Fibroblast of peridontal ligament (primary cell): ENCODE results near the gene DNAJC15.
A peak's percentile ranks its signal among the peaks of the same experiment; 100 is the strongest.

ENCODE experiments used
- DNase-seq: peaks from one replicate; pipeline ENCODE4 v3.0.0-alpha.2; 2010; ENCODE audit errors: extremely low read depth

DNAJC15 gene

DNA sequence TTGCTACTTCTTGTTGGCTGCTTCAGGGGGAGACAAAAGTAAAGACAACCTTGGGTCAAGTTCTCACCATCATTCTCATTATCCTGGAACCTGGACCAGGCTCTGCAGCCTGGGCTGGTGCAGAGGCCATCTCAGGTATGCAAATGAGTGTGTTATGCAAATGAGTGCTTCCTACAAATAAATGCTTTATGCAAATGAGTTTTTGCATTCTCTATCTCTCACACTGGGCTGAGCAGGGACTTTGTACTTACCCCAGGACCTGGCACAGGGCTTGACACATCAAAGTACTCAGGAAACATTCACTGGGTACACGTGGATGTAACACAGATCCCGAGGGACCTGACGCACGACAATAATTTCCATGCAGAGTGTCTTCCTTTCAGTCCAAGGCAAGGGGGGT, 103.0 kb downstream of the DNAJC15 start:
- no peak for DNase-seq

DNA sequence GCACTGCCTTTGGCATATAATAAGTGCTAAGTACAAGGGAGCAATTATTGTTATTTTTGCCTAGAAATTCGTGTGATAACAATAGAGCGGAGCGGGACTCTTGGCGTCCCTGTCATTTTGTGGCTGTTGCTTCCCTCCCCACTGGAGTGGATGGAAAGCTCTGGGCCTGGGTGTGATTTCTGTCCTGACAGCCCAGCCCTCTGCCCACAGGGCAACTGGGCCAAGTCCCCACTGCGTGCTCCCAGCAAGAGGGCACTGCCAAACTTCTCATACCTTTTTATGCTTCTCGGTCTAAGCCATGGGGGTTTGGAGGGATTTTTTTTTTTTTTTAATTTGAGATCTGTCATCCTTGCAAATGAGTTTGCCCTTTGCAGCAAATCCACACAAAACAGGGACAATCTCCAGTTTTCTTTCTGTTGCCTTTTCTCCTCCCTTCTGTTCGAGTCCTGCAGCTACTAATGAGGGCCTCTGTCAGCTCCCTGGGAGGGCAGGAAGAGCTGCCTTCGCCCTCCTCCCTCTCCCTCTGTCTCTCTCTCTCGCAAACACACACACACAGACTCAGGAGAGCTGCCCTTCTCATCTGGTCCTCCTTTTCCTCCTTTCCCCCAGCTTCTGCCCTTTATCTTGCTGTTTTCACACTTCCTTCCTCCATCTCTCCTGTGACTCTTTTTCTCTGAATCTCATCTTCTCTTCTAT, 103.9 kb downstream of the DNAJC15 start:
- DNase-seq, result peak; percentile 29

DNA sequence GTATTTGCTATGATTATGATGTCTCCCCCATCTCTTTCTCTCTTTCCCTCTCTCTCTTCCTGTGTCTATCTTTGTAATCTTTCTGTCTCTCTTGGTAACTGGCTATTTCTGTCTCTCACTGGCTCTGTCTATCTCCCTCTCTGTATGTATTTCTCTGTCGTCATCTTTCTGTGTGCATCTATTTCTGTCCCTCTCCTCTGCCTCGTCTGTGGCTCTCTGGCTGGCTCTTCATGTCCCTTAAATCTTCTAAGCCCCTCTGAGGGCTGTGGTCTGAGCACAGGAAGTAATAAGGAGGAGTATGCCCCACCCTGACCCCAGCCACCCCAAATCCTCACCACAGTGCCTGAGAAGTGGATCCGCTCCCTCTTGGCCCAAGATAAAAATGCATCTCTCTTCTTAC, 104.4 kb downstream of the DNAJC15 start:
- DNase-seq, result peak; percentile 31

DNA sequence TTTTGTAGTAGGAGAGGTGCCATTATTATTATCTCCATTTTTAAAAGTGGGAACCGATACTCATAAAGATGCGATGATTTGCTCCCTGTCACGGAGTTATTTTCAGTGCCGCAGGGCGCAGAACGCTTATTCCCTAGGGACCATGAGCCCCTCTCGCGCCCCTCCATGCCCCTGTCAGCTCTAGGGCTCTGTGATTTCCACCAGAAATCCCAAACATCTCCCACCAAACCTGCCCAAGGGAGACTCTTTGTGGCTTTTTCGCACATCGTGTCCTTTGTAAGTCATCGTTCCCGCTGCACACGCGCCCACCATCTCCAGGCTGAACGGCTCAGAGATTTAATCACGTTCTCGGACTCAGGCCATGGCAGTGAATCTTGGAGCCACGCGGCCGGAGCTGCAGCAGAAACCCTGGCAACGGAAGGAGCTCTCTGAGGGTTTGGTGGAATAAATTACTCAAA, 105.1 kb downstream of the DNAJC15 start:
- no peak for DNase-seq

DNA sequence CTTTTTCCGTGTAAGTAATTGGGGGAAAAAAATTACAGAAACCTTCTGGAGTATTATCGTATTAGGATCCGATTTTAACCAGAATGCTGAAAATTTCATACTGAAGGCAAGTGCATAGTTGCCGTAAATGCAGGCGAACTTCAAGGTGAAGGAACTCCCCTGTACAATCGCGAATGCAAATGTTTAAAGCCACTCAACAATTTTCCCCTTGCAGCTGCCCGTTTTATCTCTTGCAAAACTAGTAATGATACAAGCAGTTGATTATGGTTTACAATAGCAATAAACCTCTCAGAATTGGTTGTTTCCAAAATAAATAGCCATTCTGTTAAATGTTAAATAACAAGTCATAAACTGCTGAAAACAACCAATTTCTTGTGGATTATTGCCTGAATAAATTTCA, 105.7 kb downstream of the DNAJC15 start:
- DNase-seq, result no peak

DNA sequence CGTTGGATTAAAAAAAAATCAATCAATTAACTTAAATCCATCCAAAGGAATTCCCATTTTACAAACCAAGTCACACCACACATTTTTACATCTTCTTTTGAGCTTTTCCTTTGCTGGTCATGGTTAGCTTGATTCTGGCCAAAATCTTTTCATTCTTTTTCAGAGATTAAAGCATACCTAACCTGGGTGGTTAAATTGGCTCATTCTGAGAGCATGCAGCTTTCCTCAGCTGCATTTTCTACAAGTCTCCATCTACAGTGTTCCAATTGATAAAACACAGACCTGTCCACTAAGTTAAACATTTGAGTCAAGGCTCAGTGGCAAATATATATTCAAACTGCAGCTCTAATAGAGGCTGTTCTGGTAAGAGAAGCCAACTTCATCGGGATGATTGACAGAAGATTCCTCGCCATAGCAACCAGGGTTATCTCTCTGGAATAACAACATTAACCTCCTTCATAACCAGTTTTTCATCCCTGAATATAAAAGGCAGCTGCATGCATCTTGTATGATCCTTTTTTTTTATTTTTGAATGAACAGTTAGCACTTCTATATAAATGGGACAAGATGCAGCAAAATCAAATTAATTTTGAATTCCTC, 106.2 kb downstream of the DNAJC15 start:
- DNase-seq, result no peak

DNA sequence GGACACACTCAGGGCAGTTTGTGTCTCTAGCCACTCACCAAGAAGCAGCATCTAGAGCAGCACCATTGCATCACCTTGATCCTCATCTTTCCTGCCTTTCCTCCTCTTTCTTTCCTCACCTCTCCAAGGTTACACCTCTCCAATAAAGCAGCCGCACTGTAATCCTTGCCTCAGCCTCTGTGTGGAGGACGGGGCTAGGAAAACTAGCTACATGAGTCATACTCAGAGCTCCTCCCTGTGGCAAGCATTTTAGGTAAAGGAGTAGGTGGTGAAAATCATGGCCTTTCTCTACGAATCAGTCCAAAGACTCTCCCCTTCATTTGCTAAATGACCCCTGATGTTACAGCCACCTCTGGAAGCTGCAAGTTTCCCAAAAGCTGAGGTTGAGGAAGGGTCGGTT, 108.9 kb downstream of the DNAJC15 start:
- peak; percentile 32 for DNase-seq

DNA sequence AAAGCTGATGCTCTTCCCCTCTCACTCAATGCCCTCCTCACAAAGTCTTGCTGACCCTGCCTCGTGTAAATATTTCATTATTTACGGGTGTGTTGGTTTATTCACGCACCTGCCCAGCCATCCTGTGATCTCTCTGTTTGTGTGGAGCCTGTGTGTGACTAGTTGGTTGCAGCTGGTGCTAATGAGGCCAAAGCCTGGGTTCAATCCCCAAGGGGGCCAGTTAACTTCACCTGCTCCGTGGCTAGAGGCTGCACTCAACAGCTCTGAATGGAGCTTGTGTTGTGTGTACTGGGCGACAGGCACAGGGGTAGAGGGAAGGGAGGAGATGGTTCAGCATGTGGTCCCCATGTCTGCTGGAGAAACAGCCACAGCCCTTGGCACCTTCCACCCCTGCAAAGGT, 109.5 kb downstream of the DNAJC15 start:
- no peak for DNase-seq

DNA sequence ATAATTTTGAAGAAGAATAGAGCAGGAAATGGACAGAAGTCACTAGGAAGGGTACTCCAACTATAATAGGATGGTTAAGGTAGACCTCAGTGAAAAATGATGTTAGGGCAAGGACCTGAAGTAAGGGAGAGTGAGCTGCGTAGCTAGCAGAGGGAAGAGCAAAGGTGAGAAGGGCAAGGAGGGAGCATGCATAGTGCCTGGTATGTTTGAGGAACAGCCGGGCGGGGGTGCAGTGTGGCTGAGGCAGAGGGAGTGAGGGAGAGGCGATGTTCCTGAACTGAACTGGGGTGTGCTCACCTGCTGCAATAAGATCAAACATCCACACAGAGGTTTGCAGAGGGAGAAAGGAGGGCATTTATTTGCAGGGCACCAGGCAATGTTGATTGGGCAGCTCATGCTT, 110.4 kb downstream of the DNAJC15 start:
- DNase-seq, result no peak

DNA sequence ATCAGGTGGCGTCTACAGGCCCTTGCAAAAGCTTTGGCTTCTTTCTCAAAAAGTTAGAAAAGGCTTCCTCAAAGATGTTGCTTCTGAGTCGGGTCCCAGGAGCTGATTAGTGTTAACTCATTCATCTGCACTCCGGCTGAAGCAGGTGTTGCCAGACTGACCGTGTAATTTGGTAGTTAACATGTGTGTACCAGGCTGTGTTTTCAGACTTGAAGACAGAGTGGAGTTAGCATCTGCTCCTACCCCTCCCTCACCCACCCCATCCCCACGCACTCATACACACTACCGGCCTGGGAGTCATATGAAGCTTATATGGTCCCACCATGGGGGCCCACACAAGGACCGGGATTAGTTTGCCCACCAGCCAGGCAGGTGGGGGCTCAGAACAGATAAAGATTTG, 111.5 kb downstream of the DNAJC15 start:
- no peak for DNase-seq

DNA sequence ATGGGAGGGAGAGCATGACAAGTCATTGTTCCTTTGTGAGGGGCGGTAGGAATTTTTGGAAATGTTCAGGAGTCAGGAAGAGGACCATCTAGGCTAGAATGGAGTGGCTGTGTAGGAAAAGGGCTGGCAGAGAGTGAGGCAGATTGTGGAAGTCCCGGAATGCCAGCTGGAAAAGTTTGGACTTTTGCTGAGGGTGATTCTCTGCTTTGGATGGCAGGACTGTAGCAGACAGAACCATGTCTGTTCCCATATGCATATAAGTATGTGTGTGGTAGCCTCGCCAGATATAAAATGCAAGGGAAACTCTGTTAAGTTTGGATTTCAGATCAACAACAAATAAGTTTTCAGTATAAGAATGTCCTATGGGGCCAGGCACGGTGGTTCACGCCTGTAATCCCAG, 112.1 kb downstream of the DNAJC15 start:
- DNase-seq, result no peak

DNA sequence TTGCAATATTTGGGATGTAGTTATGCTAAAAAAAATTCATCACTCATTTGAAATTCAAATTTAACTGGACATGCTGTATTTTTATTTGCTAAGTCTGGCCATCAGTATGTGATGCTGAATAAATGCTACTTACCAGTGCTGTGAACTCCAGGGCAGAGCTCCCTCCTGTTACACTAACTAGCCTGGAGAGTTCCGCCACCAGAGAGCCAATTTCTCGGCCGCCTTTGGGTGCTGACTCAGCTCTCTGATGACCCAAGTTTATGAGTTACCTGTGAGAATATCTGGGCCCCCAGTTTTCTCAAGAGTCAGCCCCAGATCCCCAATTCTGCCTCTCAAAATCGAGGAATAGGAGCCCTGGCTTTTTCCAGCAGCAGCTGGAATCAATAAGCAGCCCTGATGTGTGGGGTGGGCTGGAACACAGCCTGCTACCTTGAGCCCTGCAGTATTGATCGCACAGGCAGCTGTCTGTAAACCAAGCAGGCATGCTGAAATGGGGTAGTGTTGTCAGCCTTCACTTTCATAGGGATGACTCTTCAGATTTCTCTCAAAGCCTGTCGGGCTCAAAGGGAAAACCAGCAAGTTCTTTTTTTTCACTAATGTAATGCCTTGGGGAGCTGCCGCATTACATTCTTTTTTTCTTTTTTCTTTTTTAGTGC, 113.7 kb downstream of the DNAJC15 start:
- peak; percentile 65 for DNase-seq

DNA sequence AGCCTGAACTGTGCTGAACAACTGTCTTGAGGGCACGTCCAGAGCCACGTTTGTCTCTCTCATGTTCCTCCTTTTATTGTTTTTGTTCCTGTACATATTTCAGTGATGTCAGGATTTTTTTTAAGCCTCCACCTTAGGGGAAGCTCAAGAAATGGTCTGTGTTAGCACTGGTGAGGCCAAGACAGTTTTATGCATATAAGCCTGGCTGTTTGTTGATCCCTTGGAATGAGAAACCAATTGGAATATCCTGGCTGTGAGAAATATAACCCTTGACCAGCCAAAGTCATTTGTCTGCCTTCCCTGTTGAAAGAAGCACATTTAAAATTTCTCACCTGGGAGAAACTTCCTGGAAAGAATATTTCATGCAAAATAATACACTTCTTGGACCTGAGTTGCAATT, 115.8 kb downstream of the DNAJC15 start:
- no peak for DNase-seq

DNA sequence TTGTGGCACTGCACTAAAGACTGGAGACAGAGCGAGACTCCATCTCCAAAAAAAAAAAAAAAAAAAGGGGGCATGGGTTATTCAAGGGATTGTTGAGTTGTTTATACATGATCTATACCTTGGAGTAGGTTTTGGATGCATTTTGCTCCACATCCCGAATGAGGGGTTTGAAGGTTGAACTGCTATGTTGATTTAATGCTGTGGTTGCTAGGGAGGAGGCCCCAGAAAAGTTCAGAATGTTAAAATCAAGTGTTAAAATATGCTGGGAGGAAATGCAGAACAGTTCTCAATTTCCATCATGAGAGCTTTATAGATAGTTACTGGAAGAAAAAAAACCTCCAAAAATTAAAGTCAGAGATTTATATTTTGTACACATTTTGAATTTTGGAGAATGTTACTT, 116.5 kb downstream of the DNAJC15 start:
- no peak for DNase-seq

DNA sequence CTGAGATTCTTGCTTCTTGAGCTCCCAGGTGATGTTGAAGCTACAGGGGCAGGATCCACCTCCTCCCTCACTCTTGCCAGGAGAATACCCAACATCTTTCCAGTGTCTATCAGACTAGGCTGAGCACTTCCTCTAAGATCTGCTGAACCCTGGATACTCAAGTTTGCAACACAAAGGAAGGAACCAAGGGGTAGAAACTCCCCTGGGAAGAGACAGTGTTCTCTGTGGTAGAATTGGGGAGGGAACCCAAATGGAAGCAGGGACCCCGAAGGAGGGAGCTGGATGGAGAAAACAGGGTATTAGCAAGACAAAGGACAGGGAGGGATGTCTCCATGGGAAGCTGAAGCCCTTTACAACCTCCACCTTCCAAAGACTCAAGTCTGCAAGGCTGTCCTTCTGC, 117.6 kb downstream of the DNAJC15 start:
- DNase-seq, result no peak

DNA sequence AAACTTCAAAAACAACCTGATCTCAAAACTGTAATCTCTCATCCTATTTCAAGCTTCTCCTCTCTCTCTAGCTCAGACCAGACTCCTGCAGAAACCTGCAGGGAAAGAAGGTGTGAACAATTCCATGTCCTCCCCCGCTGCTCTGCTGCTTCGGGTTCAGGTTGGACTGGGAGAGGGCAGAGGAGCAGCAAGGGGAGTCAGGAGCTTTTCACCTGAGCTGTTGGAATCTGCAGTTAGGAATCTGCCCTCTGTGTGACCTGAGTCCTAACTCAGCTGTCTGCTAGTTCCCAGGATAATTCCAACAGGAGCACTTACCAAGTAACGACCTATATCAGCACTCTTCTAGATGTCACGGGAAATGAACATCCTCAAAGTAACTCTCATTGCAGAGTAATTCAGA, 118.3 kb downstream of the DNAJC15 start:
- no peak for DNase-seq

DNA sequence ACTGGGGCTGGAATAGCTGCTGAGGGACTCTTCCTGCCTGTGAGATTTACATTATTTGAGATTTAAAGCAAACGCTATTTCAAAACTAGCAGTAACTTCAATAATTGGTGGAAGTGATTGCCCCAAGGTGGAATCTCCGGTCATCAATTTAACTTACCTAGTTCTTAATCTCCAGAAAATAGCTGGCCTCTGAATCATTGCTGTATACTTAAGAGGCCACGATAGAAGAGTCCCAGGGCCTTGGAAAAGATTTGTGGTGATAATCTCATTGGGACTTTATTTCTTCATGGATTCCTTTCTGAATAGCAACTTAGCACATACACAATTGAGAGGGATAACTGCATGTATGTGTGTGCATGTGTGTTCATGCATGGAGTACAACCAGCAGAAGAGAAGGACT, 120.2 kb downstream of the DNAJC15 start:
- no peak for DNase-seq

DNA sequence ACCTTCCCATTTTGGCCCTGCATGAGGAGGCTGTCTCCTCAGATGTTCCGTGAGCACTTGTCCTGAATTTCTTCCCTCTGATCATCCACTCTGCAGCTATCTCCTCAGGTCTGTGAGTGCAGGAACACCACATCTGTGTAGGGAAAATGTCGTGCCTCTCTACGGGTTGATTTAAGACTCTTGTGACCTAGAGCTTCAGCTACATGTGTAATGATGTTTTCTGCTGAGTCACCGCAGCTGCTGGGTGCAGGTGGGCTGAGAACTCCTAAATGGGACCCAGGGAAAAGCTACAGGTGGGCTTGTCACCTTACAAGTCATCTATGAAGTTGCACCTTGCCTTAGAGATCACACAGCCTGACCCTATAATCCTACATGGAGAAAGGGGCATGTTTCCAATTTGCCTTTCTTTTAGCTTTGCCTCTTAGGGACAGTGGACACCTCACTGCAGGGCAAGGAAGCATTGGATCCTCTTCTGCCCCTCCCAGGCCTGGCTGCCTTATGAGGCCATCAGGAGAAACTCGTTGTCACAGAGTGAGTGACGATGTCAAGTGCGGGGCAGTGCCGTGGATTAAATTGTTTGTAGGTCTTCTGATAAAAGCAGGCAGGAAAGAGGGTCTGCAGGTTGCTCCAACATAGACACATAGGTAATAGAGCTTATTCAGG, 122.3 kb downstream of the DNAJC15 start:
- no peak for DNase-seq

DNA sequence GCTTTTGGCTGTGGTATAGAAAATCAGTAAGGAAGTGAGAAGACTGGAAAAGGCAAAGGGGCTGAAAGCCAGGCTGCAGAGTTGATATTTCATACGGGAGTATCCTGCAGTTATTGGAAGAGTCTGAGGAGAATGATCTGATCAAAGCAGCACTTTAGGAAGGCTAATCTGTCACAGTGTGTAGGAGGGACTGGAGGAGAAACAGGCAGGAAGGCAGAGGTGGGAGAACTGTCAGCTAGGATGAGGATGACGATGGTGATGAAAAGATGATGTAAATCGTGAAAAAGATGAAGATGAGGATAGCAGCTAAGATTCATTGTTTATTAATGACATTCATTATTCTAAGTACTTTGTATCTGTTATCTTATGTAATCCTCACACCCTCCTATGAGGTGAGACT, 123.0 kb downstream of the DNAJC15 start:
- DNase-seq, result no peak

DNA sequence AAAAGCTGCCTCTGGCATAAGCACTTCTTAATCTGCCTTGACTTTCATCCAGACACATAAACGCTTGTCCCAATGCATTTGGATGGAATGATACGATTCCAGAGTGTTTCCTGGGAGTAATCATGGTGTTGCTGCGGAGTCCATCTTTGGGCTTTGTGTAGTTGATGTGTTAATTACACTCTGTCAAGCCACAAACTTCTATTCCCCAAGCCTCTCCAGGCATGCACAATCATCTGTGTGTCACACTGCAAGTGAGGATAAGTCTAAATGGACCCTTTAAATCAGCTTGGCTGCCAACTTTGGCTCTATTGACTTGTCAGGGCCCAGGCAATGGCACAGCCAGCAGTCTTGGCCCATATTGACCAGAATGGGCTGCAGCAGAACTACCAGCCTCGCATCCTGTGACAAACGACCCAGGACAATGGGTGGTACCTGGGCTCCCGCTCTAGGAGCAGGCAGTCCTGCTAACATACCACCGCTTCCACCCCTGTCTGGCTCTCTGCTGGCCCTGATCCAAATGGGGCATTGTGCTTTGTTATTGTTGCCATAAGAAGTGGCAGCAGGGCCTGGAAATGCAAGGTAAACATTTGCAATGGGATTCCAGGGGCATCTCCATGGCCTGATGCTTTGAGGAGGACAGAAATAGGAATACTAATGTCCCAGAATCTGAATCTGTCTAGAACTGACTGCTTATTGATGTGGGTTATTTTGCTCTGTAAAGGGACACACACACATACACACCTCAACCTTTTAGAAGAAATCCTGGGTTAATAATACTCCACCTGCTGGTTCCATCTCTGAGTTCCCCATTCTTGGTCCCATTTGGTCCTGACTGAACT, 127.2 kb downstream of the DNAJC15 start:
- DNase-seq, result no peak

DNA sequence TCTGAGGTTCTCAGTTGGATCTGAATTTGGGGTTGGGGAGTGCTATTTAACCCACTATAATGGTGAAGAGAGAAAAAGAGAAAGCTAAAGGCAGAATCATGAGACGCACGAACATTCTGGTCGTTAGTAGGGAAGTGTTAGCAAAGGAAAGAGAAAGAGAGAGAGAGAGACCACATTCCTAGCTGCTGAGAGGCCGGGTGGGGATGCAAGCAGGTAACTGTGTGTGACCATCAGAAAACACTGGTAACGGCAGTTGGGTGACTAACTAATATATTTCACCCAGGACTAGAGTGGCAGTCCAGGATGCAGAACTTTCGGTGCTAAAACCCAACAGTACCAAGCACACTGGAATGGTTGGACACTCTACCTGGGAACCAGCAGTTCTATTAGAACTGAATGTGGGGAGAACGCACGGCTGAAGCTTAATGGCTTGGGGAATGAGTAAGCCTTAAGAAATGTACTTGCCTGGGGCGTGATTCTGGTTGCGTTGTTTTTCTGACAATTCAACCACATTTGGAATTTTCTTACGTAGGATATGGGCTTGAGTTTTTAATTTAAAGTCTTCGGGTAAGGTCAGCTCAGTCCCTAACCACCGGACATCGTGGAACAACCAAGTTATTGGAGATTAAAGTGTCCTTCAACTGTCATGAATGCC, 130.2 kb downstream of the DNAJC15 start:
- peak; percentile 91 for DNase-seq
